GM18870 (cell line): ENCODE measurements around the gene CAPN13.
A peak's percentile ranks its signal among the peaks of the same experiment; 100 is the strongest.

Experiments used
- ATAC-seq: cut with Tn5 transposase; IDR thresholded peaks from one replicate; pipeline ENCODE4 v1.9.1; 2021; ENCODE audit warnings: moderate library complexity; ENCODE audit not compliant: unreplicated experiment

The CAPN13 gene

DNA sequence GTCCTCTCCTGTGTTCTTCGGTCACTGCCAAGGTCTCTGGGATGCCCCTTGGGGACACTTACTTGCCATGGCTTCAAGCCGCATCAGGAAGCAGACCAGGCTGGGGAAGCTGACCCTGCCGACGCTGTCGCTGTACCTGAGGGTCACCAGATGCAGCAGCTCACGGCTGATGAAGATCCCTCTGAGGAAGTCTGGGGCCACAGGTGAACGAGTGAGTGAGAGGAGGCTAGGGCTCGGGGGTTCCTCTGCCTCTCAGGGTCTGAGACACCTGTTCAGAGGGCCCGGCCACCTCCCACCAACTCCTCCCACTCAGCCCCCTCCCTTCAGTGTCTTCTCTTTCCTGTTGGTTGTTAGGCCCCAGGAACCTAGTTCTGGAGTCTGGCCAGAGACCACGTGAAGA, 74.9 kb downstream of the CAPN13 start:
- no peak for ATAC-seq

DNA sequence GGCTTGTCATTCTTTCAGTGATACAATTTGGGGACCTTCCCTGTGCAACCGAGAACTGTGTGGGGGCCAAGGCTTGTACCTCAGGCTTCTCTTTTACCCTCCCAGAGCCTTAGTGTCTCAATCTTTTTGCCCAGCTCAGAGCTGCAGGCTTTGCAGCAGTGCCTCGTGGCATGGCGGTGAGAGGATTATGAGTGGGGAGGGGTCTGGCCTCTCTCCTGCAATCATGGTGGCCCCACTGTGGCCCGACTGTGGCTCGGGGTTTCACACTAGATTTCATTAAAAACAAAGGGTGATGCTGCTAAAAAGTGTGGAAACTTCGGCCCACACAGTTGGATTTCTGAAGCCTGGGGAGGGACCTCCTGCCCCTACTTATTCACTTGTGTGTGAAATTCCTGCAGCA, 75.5 kb downstream of the CAPN13 start:
- ATAC-seq = no peak

DNA sequence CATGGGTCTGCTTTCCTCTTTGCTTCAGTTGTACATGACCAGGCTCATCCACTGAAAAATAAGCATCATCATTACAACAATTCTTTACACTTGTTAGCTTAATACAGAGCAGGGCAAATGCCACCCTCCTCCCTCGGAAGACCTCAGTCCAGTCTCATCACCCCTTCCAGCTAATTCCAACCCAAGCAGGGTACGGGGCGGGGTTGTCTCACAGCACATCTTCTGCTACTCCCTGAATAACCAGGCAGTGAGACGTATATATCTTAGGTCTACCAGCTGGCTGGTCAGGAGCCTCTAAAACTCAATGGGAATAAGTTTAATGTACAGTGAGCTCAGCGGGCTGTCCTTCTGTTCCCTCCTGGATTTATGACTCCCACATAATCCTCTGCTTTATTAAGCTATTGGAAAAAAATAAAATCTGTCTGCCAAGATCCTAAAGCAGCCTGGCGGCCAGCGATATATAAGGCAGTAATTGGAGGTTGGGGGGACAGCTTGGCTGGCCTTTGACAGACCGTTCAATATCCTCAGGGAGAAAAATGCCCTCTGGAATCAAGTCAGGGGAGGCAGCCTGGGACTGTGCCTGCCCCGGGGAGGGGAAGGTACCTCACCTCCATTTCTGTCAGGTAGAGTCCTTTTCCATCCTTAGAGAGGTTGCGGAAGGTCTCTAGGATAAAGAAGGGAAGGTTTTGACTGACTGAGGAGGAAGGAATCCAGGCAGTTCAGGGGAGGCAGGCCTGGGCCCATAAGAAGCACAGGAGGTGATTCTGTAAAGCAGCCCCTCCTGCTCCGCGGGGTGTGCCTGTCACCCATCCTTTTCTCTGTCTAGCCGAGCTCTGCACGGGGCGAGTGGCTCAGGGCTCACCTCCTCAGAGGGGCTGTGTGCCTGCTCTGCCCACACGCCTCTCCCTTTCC, 76.3 kb downstream of the CAPN13 start:
- ATAC-seq = no peak

DNA sequence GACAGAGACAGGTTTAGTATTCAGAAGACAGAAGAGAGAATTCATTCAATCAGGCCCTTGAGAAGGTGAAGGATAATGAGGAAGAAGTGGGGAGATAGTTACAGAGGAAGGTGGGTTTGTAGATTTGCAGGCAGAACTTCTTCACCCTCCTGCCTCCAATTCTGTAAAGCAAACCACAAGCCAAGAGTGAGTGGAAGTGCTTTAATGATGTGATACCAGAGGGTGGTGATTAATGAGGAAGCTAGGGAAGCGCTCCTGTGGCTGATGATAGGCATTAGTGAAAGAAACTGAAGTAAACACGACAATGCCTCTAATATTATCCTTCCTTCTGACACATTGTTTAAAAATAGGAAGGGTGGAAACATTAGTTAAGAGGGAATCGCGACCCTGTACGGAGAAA, 78.2 kb downstream of the CAPN13 start:
- ATAC-seq = no peak

DNA sequence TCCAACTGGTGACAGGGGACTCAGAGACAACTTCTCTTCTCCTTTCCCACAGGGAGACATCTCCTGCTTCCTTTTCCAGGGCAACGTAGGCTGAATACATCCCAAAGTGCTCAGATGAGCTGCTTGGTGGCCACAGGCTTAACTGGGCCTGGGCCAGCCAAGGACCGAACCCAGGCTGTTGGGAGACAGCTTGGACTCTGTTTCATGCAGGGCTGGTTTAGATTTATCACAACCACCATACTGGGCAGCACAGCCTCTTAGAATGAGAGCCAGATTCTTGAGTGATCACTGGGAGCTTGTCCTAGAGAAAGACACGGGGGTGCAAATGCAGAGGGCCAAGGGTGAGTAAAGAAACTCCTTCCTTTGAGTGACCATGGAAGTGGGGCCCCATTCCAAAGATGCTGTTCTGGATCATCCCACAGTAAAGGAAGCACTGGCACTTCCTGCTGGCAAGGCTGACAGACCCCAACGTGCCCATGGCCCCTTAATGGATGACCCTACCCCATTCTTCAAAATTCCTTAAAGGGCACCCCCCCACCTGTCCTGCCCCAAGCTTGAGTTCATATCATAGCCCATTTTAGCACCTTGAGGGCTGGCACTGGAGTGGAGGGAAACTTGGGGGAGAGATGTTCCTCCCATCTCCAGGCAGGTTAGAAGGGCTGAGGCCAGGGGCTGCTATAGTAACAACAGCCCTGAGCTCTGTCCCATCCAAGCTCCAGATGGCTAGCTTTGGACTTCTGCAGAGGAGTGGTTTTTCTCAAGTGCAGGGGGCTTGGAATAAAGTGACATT, 84.1 kb downstream of the CAPN13 start:
- no peak for ATAC-seq

DNA sequence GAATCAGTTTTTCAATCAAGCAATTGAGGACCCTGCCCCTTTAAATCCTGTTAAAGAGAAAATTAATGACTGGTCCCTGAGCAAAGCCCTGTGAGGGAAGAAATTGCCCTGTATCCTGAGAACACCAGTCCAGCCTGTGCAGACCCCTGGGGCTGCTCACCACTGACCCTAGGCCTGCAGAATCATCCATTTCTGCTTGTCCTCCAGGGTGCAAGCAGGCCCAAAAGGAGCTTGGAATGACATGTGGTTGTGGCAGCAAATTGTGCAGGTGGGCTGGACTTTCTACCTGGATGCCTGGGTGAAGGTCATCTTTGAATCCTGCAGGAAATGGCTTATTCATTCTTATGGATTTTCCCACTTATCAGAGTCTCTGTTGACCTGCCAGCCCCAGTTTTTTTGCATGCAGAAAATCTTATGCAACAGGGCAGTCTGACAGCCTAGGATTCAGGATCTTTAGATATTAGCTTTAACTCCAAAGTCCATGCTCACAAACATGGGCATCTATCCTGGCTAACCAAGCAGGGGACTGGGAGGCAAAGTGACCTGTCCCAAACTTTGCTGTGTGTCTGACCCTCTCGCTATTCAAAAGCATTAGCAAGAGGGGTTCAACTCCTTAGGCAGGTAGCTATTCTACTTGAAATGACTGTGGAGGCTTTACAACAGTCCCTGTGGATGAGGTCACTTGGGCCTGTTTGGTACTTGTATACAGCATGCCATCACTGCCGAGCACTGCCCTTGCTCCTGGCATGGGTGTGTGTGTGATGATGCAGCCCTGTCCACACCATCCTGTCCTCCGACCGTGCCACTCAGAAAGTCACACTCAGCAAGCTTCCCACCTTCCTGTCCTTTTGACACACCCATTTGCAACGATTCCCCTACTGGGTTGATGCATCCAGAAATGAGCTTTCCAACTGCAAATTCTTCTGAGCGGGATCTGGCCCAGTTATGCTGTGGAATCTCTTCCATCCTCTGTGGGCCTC, 85.3 kb downstream of the CAPN13 start:
- no peak for ATAC-seq

DNA sequence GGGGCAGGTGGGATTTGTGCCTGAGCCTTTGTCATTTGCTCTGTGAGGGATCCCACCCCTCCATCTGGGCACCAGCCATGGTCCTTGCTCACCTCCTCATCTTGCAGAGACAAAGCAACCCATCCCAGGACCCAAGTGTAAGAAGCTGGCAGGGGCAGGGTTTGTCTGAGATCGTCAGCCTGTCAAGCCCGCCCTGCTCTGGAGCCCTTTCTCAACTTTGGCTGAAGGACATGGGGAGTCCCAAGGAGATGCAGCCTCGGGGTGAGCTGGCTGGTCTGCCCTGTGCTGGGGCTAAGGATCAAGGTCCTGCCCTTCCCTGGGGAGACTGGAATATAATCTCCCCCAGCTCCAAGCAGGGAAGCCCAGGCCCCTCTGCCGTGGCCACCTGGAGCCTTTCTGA, 86.0 kb downstream of the CAPN13 start:
- ATAC-seq = no peak

DNA sequence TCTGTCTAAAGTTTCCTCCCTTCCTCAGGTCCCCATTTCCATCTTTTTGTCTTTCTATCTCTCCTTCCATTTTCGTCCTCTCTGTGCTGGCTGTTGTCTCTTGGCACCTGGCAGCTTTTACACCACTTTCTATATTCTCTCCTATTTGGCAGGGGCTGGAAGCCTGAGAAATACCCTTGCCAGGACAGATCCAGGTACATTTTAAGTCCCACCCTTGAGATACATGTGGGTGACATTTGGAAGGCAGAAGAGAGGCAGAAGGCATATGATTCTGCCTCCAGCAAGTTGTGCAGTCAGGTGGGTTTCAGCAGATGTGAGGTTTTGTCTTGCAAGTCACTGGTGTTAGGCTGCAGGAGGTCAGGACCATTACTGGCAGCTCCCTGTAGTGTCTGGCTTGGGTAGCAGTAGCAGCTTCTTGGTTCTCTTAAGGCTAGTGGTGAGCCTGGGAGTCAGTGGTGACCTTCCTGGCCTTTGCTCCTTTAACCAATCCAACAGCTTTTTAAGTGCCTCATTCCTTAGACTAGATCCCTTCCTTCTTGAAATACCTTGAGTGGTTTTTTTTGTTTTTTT, 90.1 kb downstream of the CAPN13 start:
- no peak for ATAC-seq

DNA sequence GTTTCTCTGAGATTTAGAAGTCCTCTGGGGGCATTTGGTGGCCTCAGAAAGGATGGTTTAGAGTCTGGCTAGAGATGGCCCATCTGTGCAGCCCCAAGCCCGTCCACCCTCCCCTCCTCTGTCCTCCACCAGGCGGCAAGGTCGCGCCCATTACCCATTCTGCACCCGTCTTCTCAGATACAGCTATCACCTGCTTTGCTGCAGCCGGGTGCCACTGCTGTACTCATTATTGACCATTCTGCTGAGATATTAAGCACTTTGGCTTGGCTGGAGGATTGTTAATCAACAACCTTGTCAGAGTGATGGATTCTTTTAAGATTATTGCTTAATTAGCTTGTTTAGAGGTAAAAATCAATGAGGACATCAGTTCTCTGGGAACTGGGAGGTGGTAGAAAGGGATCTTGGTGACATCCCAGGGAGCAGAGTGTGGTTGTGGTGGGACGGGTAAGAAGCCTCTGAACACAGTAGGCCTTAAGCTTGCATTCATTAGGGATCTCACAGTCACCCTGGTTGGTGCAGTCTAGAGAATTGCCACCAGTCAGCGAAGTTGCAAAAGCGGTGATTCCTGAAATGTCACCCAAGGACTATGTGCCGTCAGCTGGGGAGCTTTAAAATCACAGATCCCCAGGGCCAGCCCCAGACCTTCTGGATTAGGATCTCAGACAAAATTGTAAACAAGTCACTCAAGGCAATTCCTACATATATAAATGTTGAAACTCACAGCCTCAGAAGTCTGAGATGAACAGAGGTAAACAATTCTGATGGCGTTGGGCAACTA, 90.9 kb downstream of the CAPN13 start:
- ATAC-seq = no peak

DNA sequence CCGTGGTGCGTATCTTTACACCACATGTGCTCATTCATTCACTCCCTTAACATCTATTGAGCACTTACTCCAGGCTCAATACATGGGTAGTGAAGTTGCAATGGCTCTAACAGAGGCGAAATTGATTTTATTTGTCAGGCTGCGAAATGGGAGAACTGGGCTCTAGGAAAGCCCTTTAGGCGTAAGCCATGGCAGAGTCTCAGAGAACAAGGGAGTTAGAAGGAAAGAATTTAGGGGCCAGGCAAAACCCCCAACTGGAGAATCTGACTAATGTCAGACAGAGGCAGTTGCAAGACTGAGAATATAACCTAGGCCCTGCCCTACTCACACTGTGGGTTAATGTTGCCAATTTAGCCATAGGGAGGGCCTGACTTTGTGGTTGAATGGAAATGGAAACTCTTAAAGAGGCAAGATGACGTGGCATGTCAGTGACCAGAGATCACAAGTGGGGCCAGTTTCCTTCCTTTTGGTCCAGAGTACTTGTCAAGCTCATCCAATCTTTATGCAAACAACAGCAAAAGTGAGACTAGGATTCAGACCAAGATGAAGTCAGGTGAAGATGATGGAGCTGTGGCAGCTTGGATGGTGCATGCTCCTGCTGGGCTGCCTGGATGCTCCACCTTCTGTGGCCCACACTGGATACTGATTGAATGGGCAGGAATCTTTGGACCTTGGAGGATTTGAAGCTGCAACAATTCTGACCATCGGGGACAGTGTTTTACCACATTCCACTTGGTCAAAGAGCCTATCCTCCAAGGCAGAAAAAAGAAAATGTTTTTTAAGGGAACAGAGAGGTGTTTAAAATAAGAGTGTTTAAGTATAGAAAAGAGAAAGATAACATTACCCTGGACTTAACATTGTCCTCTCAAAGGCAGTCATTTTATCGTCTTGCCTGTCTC, 92.2 kb downstream of the CAPN13 start:
- no peak for ATAC-seq

DNA sequence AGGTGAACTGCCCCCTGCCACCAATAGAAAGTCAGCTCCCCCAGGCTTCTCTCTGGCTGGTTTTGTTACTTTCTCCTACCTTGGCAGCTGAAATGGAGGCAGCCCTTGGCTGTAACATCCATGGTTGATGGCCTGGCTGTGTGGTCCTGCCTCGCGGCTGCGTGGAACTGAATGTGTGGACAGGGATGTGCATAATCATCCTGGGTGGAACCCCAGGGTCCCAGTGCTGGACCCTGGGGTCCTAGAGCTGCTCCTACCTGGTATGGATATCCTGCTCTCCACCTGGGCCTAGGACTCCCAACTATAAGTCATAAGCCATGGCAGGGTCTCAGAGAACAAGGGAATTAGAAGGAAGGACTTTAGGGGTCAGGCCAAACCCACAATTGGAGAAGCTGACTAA, 93.5 kb downstream of the CAPN13 start:
- ATAC-seq = no peak

DNA sequence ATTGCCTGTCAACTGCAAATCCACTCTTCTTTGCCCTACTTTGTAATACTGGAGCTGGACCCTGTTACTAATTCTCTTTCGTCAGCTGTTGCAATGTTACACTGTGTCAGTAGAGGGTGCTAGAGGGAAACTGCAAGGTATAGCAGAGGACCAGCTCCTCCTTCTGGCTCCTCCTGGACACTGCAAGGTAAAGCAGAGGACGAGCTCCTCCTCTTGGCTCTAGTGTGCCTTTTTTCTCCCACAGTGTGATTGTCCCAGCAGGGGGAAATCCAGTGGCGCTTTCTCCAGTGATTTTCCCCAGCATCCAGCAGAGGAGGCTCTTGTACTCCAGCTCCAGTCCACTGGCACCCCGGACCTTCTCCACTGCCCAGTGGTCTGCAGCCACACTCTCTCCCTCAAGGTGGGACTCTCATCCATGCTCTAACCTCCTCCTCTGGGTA, 95.6 kb downstream of the CAPN13 start:
- peak; percentile 67 for ATAC-seq

DNA sequence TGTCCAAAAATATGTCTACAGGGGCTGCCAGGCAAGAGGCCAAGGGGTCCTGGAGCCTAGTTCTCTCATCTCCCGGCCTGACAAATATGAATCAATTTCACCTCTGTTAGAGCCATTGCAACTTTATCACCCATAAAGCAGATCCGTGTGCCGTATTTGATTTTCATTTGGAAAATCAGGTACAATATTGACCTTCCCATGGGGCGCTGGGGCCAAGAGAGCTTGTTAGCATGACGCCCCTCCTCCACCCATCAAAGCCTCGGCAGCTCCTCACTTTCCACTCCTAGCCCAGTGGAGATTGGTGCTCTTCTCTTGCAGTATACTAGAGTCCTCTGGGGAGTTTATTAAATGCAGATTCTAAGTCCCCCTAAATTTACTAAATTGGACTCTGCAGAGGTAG, 96.8 kb downstream of the CAPN13 start:
- no peak for ATAC-seq

DNA sequence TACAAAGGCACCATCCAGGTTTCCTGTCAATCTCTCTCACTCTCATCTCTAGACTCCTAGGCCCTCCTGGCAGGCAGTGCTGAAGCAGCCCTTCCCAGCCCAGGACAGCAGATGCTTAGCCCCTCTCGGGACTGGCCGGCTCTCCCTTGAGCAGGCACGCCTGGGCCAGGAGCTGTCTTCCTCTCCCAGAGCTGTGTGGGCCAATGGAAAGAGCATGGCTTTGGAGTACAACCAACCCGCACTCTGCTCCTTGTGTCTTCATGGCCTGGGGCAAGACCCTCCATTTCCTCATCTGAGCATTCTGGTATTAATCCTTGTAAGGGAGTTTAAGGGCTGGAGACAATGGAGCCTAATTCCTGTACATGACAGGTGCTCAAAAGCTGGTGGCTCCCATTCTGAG, 97.2 kb downstream of the CAPN13 start:
- no peak for ATAC-seq

DNA sequence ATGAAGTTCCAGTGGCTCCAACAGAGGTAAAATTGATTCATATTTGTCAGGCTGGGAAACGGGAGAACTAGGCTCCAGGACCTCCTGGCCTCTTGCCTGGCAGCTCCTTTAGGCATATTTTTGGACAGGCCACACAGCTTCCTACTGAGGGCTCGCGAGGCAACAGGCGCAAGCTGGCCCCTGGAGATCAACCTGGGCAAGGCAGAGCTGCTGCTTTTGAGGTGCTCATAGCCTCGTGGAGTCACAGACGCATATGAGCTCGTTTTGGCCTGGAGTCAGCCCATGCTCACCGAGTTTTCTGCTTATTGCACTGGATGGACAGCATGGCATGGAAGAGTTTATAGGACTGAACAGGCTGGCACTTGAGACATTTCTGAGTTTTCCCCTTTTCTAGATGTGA, 97.7 kb downstream of the CAPN13 start:
- ATAC-seq = no peak

DNA sequence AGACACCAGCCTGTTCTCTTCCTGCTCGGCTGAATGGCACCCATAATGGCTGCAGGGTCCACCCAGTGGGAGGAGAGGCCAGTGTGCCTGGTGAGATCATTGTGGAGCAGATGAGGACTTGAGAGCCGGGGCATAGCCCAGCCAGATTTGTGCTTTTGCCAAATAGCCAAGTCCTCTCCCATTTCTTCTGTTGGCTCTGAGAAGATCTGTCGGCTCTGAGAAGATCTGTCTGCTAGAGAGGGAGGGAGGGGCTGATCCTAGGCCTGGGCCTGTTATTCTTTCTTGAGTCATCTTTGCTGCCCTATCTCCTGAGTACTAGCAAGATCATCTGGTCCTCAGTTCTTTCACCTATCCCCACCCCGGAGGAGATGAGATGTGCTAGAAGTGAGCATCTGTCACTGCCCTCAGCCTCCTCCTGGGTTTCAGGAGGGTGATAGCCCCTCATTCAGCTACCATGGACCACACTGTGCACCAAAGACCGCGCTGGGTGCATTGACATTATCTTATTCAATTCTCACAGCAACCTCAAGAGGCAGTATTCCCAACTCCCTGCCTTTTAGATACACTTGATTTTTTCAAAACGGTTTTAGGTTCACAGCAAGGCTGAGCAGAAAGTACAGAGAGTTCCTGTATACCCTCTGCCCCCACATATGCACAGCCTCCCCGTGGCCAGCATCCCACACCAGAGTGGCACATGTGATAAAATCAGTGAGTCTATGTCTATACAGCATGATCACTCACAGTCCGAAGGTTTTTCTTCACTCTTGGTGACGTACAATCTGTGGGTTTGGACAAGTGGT, 98.6 kb downstream of the CAPN13 start:
- ATAC-seq = no peak

DNA sequence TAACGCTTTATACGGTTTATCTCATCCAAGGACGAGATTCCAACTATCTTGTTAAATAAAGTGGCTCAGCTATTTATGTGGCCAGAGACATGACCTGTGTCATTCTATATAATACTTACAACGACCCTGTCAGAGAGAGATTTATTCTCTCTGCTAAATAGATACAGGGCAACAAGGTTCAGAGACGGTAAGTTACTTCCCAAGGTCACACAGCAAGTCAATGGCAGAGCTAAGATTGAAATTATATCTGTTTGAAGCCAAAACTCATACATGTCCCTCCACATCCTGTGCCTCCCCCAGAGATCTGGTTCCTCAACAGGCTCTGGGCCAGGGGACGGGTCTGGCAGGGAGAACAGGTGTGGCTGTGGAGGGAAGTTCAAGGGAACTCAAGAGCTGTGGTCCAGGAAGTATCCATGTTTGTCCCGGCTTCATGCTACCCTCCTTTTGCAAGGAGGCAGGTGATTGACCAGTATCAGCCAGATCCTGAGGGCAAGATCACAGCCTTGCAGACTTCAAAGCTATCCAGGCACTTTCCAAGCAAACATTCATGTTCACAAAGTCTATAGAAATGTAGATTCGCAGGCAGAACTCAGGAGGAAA, 99.8 kb downstream of the CAPN13 start:
- ATAC-seq = no peak
